M059J (cell line): ENCODE data around the gene ASTN2. TPM values are rescaled to one million over a fixed set of nuclear protein-coding genes. Genes with fewer than 3 reads are reported as not detected.

Source experiments
- DNase-seq: peaks from one replicate; pipeline ENCODE4 v3.0.0-alpha.2; 2012; ENCODE audit warnings: low read depth
- total RNA-seq: library from RNA; depleted of rRNA; stranded (reverse); fragments of >200 nt; shearing (Covaris generic); gene quantifications from 2 replicates; pipeline ENCODE4 v1.2.3, GENCODE V29; 2014

The ASTN2 gene
- total RNA-seq, 1 experiment from 2014 or later, result 4.2 TPM

DNA sequence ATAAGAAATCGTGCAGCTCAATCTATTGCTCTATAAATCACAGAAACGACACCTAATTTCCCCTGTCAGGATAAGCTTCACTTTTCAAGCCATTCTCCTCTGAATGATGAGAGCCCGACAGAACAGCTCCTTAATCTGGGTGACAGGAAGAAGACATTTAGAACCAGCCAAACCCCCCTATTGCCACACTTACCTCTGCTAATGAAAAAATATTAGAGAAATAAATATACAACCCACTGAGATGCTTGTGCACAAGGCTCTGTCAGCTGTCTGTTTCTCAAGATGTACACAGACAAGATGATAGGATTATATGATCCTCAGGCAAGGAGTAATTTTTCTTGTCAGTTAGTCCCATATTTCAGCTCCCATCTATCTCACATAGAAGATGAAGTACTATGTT is 785.2 kb downstream of the ASTN2 start:
- no peak for DNase-seq

DNA sequence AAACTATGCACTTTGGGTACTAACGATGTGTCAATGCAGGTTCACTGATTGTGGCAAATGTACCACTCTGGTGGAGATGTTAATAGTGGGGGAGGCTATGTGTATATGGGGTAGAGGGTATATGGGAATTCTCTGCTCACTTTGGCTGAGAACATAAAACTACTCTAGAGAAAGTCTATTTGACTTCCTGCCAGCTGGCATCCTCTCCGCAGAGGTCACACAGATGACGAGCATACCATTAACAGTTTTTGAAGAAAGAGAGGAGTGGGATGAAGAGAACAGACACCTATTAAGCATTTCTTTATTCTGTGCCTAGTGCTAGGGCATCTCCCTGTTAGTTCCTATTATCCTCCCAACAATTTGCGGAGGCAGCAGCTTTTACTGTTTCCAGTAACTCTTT is 786.1 kb downstream of the ASTN2 start:
- DNase-seq, result no peak

DNA sequence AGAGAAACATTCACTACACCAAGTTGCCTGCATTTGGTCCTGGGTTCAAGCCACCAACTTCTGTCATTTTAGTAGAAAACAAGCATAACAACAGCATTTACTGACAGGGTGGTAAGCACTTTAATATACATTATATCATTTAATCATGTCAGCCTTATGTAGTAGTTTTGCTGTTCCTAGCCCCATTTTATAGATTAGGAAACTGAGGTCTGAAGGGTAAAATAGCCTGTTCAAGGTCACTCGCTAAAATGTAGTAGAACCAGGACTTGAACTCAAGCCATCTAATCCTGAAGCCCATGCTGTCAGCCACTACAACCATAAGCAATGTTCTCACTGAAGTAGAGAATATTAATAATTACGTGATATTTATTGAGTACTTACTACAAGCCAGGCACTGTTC is 787.4 kb downstream of the ASTN2 start:
- no peak for DNase-seq

DNA sequence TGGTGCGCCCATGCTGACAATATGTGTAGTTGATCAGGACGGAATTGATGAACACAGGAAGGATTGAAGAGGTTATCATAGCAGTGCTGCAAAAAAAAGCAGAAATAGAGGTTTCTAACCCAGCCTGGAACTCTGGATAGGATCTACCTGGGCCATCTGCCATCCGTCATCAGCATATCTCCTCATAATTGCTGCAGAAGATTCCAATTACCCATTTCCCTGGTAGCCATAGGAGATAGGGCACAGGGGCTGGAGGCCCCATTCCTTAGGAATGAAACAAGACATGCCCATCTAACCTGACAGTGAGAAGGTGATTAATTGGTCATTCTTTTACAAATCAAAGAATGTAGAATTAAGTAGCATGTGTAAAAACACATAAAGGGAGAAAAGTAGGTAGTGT is 788.1 kb downstream of the ASTN2 start:
- DNase-seq, result no peak

DNA sequence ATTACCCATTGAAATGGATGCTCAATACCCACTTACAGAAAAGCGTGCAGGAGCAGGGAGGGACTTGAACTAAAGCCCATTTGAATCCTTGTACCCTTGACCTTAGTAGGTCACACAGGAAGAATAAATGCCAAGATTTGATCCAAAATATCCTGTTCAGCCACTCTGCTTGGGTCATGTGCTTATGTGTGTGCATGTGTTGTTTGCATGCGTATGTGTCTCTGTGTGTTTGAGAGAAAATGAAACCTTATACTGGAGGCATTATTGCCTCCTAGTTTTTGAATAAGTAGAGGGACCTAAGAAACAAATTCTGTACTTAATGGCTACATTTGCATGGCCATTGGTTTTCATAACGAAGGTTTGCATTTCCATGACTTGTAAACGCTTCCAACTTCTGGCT is 791.1 kb downstream of the ASTN2 start:
- DNase-seq, result no peak

DNA sequence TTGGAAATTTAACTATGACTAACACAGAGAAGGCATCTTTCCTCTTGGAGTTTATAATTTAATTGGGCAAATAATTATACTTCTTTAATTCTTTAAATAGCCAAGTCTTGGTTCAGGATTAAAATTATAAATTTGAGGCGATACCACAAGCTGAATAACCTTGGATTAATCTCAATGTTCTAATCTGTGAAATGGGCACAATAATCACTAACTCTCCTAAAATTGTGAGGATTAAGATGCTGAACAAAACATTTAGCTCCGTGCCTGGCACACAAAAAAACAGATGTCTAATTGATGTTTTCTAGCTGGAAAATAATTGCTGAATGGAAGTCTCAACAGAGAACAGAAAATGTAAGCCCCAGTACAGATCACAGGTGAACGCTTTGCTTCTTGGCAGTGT is 797.5 kb downstream of the ASTN2 start:
- DNase-seq, result no peak

DNA sequence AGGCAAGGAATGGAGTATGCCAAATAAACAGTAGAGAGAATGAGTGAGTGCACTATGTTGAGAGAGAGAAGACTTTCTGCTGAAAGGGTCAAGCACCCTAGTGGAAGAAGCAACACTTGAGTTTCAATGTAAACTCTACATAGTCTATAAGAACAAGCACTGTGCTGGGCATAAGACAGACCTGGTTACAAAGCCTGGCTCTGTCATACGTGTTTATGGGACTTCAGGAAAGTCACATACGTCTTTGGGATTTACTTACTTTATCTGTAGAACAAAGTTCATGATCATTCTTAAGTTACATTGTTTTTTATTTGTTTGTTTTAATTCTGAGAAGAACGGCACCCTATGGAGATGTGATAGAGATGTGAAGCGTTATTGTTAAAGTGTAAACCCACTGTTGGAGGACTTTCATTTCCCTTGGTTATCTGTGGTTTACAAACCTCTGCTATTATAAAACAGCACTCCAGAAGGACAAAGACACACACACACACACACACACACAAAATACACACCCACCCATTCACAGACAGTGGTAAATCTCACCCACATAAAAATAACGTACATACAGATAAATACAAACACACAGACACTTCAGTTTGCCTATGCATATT is 798.4 kb downstream of the ASTN2 start:
- DNase-seq, result no peak

DNA sequence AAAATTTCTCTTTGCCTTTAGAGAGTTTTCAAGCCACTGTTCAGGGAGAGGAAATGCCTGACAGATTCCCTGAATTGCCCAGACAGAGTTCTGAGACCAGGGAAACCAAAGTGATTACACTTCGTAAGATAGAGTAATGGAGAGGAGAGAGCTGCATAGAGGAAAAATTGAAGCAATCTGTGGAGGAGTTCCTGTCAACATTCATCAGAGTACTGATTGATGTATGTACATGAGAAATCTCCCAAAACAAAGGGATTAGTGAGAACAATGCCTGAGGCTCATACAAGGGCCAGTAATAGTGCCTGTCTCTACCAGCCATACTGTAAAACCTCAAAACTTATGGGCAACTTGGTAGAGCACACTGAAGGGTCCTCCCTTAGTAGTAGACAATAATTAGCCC is 806.8 kb downstream of the ASTN2 start:
- DNase-seq, result no peak

DNA sequence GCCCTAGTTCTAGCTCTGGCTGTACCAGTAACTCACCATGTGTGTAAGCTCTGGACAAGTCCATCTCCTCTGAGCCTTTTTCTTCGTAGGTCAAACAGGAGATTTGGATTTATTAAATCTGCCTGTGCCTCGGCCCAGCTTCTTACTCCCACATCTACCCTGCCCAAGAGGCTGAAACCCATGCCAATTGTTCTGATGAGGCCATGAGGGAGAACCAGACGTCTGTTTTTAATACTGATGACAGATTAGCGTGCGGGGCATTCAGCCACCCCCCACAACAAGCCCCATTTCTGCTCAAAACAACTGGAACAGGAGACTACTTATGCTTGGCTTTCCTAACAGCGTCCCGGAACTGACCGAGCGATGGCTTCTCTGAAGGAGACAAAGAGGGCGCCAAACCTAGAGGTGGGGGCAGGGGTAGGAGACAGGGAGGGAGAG is 808.9 kb downstream of the ASTN2 start:
- DNase-seq, result no peak

DNA sequence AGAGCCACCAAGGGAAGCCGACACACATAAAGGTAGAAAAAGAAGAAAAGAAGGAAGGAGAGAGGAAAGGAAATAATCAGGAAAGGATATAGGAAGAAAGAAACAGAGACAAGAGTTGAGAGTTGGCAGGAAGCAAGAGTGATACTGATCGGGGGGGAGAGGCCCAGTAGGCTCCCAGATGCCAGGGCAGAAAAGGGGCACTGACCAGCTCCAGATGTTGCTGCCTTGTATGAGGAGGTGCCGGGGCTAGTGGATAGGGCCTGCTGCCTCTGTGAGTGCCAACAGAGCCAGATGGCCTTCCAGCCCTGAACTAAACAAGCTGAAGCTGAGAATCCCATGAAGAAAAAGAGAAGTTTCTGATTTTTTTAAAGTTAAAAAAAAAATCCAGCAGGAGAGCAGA is 809.8 kb downstream of the ASTN2 start:
- DNase-seq, result no peak

DNA sequence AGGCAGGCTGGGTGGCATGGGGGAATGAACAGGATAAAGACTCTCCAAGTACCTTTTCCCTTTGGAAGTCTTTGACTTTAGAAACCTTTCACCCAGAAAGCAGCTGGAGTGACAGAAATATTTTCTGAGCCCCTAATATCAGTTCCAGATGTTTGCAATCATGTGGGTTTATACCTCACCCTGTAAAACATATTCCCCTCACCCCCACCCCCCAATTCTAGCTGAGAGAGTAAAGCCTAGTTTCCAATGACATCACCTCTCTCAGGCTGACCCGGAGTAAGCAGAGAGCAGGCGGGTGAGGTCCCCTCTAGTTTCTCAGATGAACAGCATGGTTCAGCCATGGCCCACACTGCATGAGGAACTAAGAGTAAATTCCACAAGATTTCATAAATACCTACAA is 810.6 kb downstream of the ASTN2 start:
- DNase-seq, result no peak

DNA sequence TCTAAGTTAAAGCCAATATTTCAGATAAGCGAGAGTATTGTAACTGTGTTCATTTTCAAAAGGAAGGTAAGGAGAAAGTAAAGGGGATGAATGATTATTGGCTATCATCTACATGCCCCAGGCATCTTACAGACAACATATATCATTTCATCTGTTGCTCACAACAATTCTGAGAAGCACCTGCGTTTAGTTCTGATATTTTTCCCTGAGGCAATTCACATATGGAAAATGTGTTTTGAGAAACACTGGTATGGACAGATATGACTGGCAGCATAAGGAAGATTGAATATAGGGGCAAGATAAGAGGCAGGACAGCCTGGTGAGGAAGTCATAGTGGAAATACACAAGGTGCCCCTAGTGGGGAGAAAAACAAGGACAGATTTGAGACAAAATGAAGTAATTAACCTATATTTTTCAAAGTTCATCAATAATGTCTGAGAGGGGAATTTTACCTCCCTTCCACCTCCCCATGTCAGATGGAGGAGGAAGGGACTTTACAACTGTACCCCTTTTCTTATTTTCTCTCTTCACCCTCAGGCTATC is 815.4 kb downstream of the ASTN2 start:
- no peak for DNase-seq

DNA sequence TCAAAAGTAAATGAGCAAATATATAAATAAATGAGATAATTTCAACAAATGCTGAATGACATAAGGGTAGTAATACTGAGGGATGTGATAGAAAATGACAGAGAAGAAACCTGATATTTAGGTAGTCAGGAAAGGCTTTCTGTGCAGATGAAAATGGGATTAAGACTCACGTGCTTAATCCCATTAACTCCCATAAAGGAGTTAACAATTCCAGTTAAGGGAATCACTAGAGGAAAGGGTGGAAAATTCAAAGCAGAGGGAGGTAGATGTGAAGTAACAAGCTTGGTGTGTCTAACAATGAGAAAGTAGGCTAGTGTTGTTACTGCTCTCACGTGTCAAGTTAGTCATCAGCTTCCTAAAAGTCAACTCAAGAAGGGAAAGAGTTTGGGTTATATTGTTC is 818.2 kb downstream of the ASTN2 start:
- DNase-seq, result no peak

DNA sequence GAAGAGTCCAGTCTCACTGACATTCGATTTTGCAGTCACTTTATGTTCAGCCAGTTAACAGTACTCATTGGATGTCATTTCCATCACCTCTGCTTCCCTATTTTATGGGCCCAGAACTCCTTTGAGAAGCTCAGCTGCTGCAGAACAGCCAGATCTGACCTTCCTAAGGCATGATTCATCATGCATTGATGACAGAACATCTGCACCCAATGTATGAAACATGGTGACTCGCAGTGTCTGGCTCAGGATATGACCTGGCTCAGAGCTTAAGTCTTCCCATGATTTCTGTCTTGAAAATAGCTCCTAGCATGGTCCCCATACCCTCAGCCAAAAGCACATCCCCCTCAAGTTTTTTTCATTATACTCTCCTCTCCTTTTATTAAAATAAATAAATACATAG is 820.3 kb downstream of the ASTN2 start:
- DNase-seq, result peak; percentile 73

DNA sequence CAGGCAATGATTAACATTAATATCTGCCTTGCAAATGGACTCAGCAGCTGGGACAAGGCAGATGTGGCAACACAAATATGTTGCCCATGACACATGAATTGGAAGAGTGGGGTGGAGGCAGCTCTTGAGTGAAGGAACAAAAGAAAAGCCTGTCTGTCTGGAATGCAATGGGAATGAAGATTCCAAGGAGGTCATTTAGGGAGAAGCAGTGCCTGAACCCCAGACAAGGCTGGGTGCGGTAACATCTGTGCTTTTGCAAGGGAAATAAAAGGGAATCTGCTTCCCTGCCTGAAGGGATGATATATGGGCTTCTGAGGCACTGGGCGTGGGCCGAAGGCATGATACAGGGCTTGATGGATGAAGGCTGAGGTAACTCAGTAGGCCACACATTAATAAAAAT is 821.9 kb downstream of the ASTN2 start:
- DNase-seq, result no peak

DNA sequence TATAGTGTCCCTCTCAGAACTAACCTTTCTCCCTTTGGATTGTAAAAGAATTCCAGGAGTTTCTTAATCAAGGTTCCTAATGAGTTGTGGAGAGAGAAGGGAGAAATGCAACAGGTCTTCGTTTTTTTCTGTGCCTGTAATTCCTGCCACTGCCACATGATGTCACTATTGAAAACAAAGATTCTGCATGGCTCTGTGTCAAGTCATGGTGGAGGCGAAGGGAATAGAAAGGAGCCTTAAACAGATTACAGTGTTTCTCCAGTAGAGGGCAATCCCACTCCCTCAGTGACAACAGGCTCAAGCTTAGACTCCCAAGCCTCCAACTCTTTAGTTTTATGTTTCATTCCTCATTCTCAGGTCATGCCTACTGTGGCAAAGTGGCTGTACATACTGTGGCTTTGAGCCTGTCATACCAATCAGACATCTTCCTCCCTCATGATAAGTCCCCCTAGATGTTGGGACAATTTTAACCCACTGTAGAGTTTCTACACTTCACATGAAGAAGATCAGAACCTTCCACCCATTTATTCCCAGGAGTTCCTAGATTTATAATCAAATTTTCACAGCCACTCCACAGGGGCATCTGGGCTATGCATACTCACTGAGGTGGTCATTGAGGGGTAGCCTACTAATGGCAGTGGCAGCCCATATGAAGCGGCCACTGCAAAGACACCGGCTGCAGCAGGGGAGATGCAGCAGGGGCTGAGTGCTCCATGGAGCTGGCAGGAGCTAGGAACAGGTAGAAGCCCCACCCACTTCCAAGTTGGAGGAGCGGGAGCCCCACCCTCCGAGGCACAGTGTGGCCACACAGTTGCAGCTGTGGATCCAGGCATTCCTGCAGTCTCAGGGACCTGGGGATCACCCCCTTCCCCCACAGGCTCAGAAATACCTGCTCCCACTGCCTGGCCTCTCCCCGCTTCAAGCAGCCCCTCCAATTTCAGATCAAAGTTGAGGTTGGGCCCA is 825.2 kb downstream of the ASTN2 start:
- DNase-seq, result peak; percentile 11

DNA sequence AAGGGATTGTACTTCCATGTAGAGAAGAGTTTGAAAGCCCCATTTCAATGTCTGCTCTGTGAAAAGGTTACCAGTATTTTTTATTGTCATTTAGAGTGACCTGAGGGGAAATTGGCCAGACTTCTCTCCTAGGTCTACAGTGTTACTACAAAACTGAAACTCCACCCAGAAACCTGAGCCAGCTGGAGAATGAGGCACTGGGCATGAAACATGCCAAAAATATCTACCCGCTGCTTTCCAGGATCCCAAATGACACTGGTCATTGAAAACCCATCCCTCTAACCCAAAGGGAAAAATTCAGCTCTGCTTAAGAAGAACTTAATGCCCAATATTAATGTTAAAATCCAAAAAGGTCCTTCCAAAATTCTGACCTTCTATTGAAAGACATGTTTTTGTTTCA is 826.9 kb downstream of the ASTN2 start:
- peak; percentile 28 for DNase-seq

DNA sequence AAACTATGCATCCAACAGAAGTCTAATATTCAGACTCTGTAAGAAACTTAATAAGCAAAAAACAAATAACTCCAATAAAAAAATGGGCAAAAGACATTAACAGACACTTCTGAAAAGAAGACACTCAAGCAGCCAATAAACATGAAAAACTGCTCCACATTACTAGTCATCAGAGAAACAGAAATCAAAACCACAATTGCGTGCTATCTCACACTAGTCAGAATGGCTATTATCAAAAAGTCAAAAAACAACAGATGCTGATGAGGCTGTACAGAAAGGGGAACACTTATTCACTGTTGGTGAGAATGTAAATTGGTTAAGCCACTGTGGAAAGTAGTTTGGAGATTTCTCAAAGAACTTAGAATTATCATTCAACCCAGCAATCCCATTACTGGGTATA is 829.0 kb downstream of the ASTN2 start:
- peak; percentile 28 for DNase-seq

DNA sequence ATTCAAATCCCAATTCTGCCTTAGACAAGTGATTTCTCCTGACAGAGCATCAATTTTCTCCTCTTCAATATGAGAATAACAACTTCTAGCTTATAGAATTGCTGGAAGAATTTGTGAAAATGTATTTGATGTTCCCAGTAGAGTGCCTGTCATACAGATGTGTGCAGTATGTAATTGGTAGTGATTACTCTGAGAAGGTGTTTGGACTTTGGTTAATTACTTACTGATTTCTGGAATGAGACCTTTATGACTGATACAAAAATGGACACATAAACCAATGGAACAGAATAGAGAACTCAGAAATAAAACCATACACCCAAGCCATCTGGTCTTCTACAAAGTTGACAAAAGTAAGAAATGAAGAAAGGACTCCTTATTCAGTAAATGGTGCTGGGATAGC is 829.7 kb downstream of the ASTN2 start:
- no peak for DNase-seq

DNA sequence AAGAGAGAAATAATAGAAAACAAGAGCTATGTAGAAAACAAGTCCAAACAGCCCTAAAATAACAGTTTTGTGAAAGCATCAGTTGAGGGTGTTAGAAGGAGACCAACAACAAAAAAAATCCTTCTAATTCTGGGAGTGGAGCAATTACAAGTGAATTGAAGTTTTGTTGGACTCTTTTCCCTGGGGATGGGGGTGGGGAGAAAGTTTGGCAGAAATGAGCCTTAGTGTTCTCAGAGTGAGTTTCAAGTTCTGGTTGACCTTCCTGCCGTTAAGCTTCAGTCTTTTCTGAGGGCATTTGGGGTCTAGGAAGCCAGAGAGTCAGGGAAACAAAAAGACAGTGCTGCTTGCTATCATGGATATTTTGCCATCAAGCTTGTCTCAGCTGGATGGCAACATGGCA is 834.0 kb downstream of the ASTN2 start:
- no peak for DNase-seq

DNA sequence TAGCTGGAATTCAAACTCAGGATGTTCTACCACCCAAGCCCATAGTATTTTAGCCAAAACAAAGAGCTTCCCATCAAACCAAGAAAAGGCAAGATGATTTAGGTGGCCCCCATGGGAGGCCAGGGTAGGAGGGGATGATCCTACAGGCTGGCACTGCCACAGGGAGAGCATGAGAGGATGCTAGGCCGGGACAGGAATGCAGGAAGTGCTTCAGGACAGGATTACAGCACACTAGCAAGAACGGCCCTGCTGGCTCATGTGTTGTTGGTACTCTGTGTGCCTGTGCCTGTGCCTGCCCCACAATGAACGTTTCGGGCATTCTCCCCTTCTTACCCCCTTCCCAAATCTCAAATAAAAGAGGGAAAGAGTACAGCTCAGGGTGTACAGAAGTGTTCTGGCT is 838.5 kb downstream of the ASTN2 start:
- DNase-seq, result no peak

DNA sequence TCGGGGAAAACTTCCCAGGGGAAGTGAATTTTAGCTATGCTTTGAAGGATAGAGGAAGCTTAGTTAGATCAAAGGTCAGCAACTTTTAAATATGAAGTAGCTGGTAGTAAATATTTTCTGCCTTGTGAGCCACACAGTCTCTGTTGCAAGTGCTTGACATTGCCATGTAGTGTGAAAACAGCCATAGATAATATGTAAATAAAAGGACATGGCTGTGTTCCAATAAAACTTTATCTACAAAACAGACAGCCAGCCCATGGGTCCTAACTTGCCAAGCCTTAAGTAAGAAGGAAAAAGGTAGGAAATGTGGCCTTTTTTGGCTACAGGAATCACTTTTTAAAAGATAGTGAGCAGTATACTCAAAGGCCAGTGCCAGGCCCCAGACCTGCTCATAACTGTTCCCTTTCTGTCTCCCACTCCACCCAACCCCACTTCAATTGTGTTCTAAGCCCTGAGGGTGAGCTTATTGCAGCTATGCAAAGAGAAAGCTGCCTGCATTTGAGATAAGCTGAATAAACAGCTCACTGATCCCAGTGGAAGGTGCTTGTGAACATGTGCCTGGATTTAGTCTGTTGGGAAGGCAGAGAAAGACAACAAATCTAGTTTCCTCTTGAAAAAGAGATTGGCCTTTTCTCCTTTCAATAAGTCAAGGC is 840.7 kb downstream of the ASTN2 start:
- no peak for DNase-seq
